A549 (cell line): ENCODE data around the gene ABI3BP. TPM values are rescaled to one million over a fixed set of nuclear protein-coding genes. Genes with fewer than 3 reads are reported as not detected.

Experiments used
- ATAC-seq, 2 experiments: fragments of 200-7000 bp in 1 of 2; fragments of >200 bp in 1 of 2; cut with Nextera tagmentation in 1 of 2; cut with Tn5 transposase in 1 of 2; 3 replicates each; pipeline versions ENCODE4 v1.8.0 to v1.9.1; 2018 to 2020; ENCODE audit warnings: mild to moderate bottlenecking in 1 of 2, moderate library complexity in 1 of 2
- CTCF ChIA-PET: fragments of 300-600 bp; sonication (Branson Sonifier 250); formaldehyde crosslinking; extraction: SDS; loops from one replicate; lab custom pipeline; 2021; ENCODE audit warnings: antibody characterized with exemption, inconsistent platforms; lab: Yijun Ruan, JAX
- POLR2A ChIA-PET: fragments of 350-600 bp; formaldehyde crosslinking; extraction: SDS; loops from one replicate; lab custom pipeline; 2021; ENCODE audit warnings: antibody characterized with exemption, inconsistent platforms; lab: Yijun Ruan, JAX
- DNase-seq, 2 experiments: peaks; one replicate each; pipeline versions ENCODE4 v3.0.0 to v3.0.0-alpha.2; 2011 to 2016; ENCODE audit warnings: low read depth in 1 of 2, low spot score in 1 of 2
- FAIRE-seq: peaks from 2 replicates; lab custom pipeline; 2011; peaks lifted over from hg19 to GRCh38; lab: Jason Lieb, UNC
- H3K27ac ChIP-seq, 2 experiments: fragments of >200 bp; sonication (Bioruptor Twin); formaldehyde crosslinking; 3 replicates each; pipeline ENCODE4 v1.5.1; 2016 to 2017
- H3K4me1 ChIP-seq: fragments of >200 bp; sonication (Bioruptor Twin); formaldehyde crosslinking; 3 replicates; pipeline ENCODE4 v1.6.1; 2016
- H3K4me2 ChIP-seq: fragments of >200 bp; sonication (Bioruptor Twin); formaldehyde crosslinking; 3 replicates; pipeline ENCODE4 v1.6.1; 2016
- H3K4me3 ChIP-seq: fragments of >200 bp; sonication (Bioruptor Twin); formaldehyde crosslinking; 3 replicates; pipeline ENCODE4 v1.5.1; 2016
- H3K9me3 ChIP-seq: fragments of >200 bp; sonication (Bioruptor Twin); formaldehyde crosslinking; 3 replicates; pipeline ENCODE4 v1.6.1; 2016
- ATOH8 ChIP-seq: fragments of 250-450 bp; sonication (Bioruptor Pico); IDR thresholded peaks from 2 replicates; pipeline ENCODE4 v1.5.0; 2020; ENCODE audit warnings: low read depth, mild to moderate bottlenecking, moderate library complexity
- CBX2 ChIP-seq: fragments of 200-600 bp; sonication (generic); IDR thresholded peaks from 2 replicates; pipeline ENCODE4 v1.6.1; 2016; ENCODE audit warnings: low read depth, mild to moderate bottlenecking, borderline replicate concordance
- CHD2 ChIP-seq: fragments of 150-350 bp; IDR thresholded peaks from 2 replicates; pipeline ENCODE4 v1.6.1; 2014; ENCODE audit warnings: low read length; ENCODE audit not compliant: partially characterized antibody
- EHF ChIP-seq: fragments of 250-450 bp; sonication (Bioruptor Pico); IDR thresholded peaks from 2 replicates; pipeline ENCODE4 v1.5.0; 2020; ENCODE audit warnings: mild to moderate bottlenecking
- EP300 ChIP-seq, 2 experiments: fragments of >200 bp; sonication (Bioruptor Twin); formaldehyde crosslinking; IDR thresholded peaks; 2 replicates in 1 of 2; 3 replicates in 1 of 2; pipeline ENCODE4 v1.6.1; 2016 to 2017
- FOSB ChIP-seq: fragments of 250-450 bp; sonication (Bioruptor Pico); IDR thresholded peaks from 2 replicates; pipeline ENCODE4 v1.5.0; 2020; ENCODE audit warnings: mild to moderate bottlenecking, moderate library complexity
- FOSL2 ChIP-seq, 2 experiments: fragments of 450-650 bp in 1 of 2; fragments of >200 bp in 1 of 2; sonication (Bioruptor Twin) in 1 of 2; formaldehyde crosslinking; IDR thresholded peaks; 2 replicates each; pipeline versions ENCODE4 v1.5.0 to v1.6.1; 2016 to 2020; ENCODE audit warnings: mild to moderate bottlenecking in 1 of 2, moderate library complexity in 1 of 2
- HES2 ChIP-seq: fragments of >200 bp; sonication (Bioruptor Twin); formaldehyde crosslinking; IDR thresholded peaks from 2 replicates; pipeline ENCODE4 v1.6.1; 2016
- HEYL ChIP-seq: fragments of 250-450 bp; sonication (Bioruptor Pico); IDR thresholded peaks from 2 replicates; pipeline ENCODE4 v1.8.0; 2021; ENCODE audit warnings: mild to moderate bottlenecking, moderate library complexity
- HMGXB4 ChIP-seq: fragments of 250-450 bp; sonication (Bioruptor Pico); IDR thresholded peaks from 2 replicates; pipeline ENCODE4 v1.5.0; 2021; ENCODE audit warnings: mild to moderate bottlenecking, moderate library complexity, borderline replicate concordance
- MYC ChIP-seq: IDR thresholded peaks from 2 replicates; pipeline ENCODE4 v1.6.1; 2012; ENCODE audit warnings: mild to moderate bottlenecking, inconsistent platforms, low read length, improper control_type of control experiment, borderline replicate concordance
- POLR2A ChIP-seq: IDR thresholded peaks from 2 replicates; pipeline ENCODE4 v1.6.1; 2012; ENCODE audit warnings: mild to moderate bottlenecking, low read length
- POLR2AphosphoS2 ChIP-seq: conservative IDR thresholded peaks from 2 replicates; pipeline ENCODE4 v1.6.1; 2012; ENCODE audit warnings: low read length, improper control_type of control experiment, inconsistent platforms
- RFX5 ChIP-seq: fragments of 450-650 bp; IDR thresholded peaks from 2 replicates; pipeline ENCODE4 v1.7.1; 2014; ENCODE audit warnings: antibody characterized with exemption, mild to moderate bottlenecking, moderate library complexity
- SREBF2 ChIP-seq: fragments of 450-650 bp; IDR thresholded peaks from 2 replicates; pipeline ENCODE4 v1.6.1; 2014; ENCODE audit warnings: mild to moderate bottlenecking, moderate library complexity
- USF2 ChIP-seq: fragments of 450-650 bp; IDR thresholded peaks from 2 replicates; pipeline ENCODE4 v1.6.1; 2014; ENCODE audit warnings: antibody characterized with exemption
- ZC3H11A ChIP-seq: fragments of 450-650 bp; IDR thresholded peaks from 2 replicates; pipeline ENCODE4 v1.6.1; 2014; ENCODE audit warnings: antibody characterized with exemption, mild to moderate bottlenecking
- ZFP36 ChIP-seq: fragments of 450-650 bp; IDR thresholded peaks from 2 replicates; pipeline ENCODE4 v1.6.1; 2014; ENCODE audit warnings: borderline replicate concordance; ENCODE audit not compliant: partially characterized antibody
- ZNF302 ChIP-seq: fragments of 250-450 bp; sonication (Bioruptor Pico); IDR thresholded peaks from 2 replicates; pipeline ENCODE4 v1.9.0; 2021; ENCODE audit warnings: inconsistent platforms, mild to moderate bottlenecking, moderate library complexity
- WGBS: methylation state at CpG from one replicate; pipeline ENCODE4 v1.1.6; 2017; ENCODE audit errors: missing lambda C conversion rate; 5-methylcytosine and 5-hydroxymethylcytosine counted together
- polyA plus RNA-seq, 4 experiments: library from polyadenylated mRNA; depleted of rRNA in 3 of 4; stranded (reverse); fragments of >200 nt; fragmentation: RNase III in 1 of 4; extraction: RNeasy Plus Mini Kit Qiagen cat#74134 plus additional on column Dnase treatment in 1 of 4; gene quantifications; 2 replicates in 3 of 4; 3 replicates in 1 of 4; pipeline ENCODE4 v1.2.3, GENCODE V29; 2011 to 2017

The ABI3BP gene
- polyA plus RNA-seq, 2 of the 4 experiments (the other 2 are of a cell fraction) = 1.3 to 1.8 TPM

- TF ChIP-seq EHF (CRISPR knock-in tag) = no peak
Measured at GRCh38 chr3:100871306-100871705, 121.9 kb downstream of the ABI3BP start (continued).

- TF ChIP-seq EHF (CRISPR knock-in tag) (no peak), SREBF2 (no peak), ZNF302 (CRISPR knock-in tag) (no peak)
- peaks cover 2% of the 10 kb centered on the region; the same call in 1 of the 3 replicates for H3K4me1 ChIP-seq
- H3K4me2 ChIP-seq = no peak overlapping the region
- H3K27ac ChIP-seq = no peak overlapping the region
- H3K9me3 ChIP-seq = no peaks in the 10 kb centered on the region
- FAIRE-seq = no peak
- no peak for ATAC-seq
- no peak for DNase-seq
- ChIA-PET CTCF (interaction anchor here (0.9 kb wide), 1 partner anchor 407 kb away, joined by 3 read pairs; no protein-coding TSS in a partner anchor), POLR2A (no interaction called here)
- 81% methylated on average over 2 of the region's 2 CpGs for WGBS
- no peak overlapping the region for H3K4me3 ChIP-seq
Measured at GRCh38 chr3:100869787-100870186, 123.4 kb downstream of the ABI3BP start.

- ChIA-PET POLR2A (no interaction called here), CTCF (interaction anchor here (0.9 kb wide), 1 partner anchor 406 kb away, joined by 3 read pairs; no protein-coding TSS in a partner anchor)
- WGBS = 82% methylated on average over 3 of the region's 3 CpGs
- no peak for ATAC-seq
- Histone ChIP-seq H3K4me2 (no peak overlapping the region), H3K4me3 (no peak overlapping the region), H3K9me3 (no peaks in the 10 kb centered on the region), H3K4me1 (no peaks in the 10 kb centered on the region), H3K27ac (no peak overlapping the region)
- no peak for FAIRE-seq
- TF ChIP-seq CHD2 (no peak), MYC (no peak), CBX2 (no peak), FOSB (CRISPR knock-in tag) (no peak), ZFP36 (no peak), ATOH8 (CRISPR knock-in tag) (no peak), HEYL (CRISPR knock-in tag) (no peak), EP300 (IDR thresholded peaks at IDR 0.05) (no peak), HMGXB4 (CRISPR knock-in tag) (no peak), POLR2AphosphoS2 (no peak), ZC3H11A (no peak)
- DNase-seq = no peak
Measured at GRCh38 chr3:100868894-100869293, 124.3 kb downstream of the ABI3BP start.

GRCh38 chr3:100868096-100868495, 125.1 kb downstream of the ABI3BP start:
- Histone ChIP-seq H3K4me3 (no peak overlapping the region), H3K4me1 (no peaks in the 10 kb centered on the region), H3K4me2 (no peak overlapping the region), H3K27ac (no peak overlapping the region), H3K9me3 (no peaks in the 10 kb centered on the region)
- ChIA-PET POLR2A (no interaction called here), CTCF (interaction anchor here (0.7 kb wide), 1 partner anchor 923 kb away, joined by 4 read pairs; no protein-coding TSS in a partner anchor)
- ATAC-seq (no peak), FAIRE-seq (no peak), DNase-seq (no peak)
- WGBS = 79% methylated on average over 1 of the region's 1 CpG
- TF ChIP-seq ZC3H11A = no peak
- no peak for TF ChIP-seq FOSL2 (IDR thresholded peaks at IDR 0.05)
- TF ChIP-seq FOSL2 (CRISPR knock-in tag; IDR thresholded peaks at IDR 0.05) = no peak
- TF ChIP-seq USF2 = no peak
- no peak for TF ChIP-seq POLR2A
- TF ChIP-seq FOSB (CRISPR knock-in tag) = no peak
- TF ChIP-seq RFX5 = no peak
- TF ChIP-seq HES2 = no peak
